GM12864 (cell line): ENCODE data around the gene ITSN1.
"Not testable (repeated sequence)": the region's sequence is repeated elsewhere in the genome, so short reads cannot be mapped to it uniquely, and the experiment has no call there.

Source experiments
- DNase-seq: peaks from one replicate; pipeline ENCODE4 v3.0.0-alpha.2; 2011; ENCODE audit warnings: low read depth
- H3K4me3 ChIP-seq: 2 replicates; pipeline ENCODE4 v1.5.1; 2011; ENCODE audit warnings: mild to moderate bottlenecking, low read depth, low read length, control low read depth
- CTCF ChIP-seq: IDR thresholded peaks from 2 replicates; pipeline ENCODE4 v1.5.1; 2011; ENCODE audit warnings: low read depth, mild to moderate bottlenecking, moderate library complexity, low read length, control low read depth, inconsistent platforms; ENCODE audit errors: missing control alignments

Gene ITSN1

GRCh38 chr21:33917421-33917820 is 275.1 kb downstream of the ITSN1 start:
- no peak for DNase-seq
- no peak overlapping the region for H3K4me3 ChIP-seq
- no peak for TF ChIP-seq CTCF

- peak; percentile 87 for TF ChIP-seq CTCF
- DNase-seq, result peak; percentile 64
- no peak overlapping the region for H3K4me3 ChIP-seq
Observed at GRCh38 chr21:33924079-33924765, 281.9 kb downstream of the ITSN1 start.

- DNase-seq, result no peak
- no peak overlapping the region for H3K4me3 ChIP-seq
- no peak for TF ChIP-seq CTCF
Observed at GRCh38 chr21:33924766-33925100, 282.4 kb downstream of the ITSN1 start.

- DNase-seq, H3K4me3 ChIP-seq: not testable (repeated sequence)
Observed at GRCh38 chr21:33926248-33926647, 283.9 kb downstream of the ITSN1 start.

GRCh38 chr21:33931052-33931798 is 288.9 kb downstream of the ITSN1 start:
- peak overlapping the region; percentile 68 for H3K4me3 ChIP-seq
- not testable (repeated sequence) for DNase-seq

- TF ChIP-seq CTCF, result no peak
- no peak for DNase-seq
- peak overlapping the region; percentile 68 for H3K4me3 ChIP-seq
Observed at GRCh38 chr21:33931799-33932390, 289.6 kb downstream of the ITSN1 start.

GRCh38 chr21:33932731-33933130 is 290.4 kb downstream of the ITSN1 start:
- no peak for DNase-seq
- H3K4me3 ChIP-seq, result peak overlapping the region; percentile 68
- no peak for TF ChIP-seq CTCF
